ENCODE results near the gene ATP5PO. TPM values are rescaled to one million over a fixed set of nuclear protein-coding genes. Genes with fewer than 3 reads are reported as not detected.

The ATP5PO gene
- polyA plus RNA-seq, 1 of the 3 experiments (the other 2 are of a cell fraction), result 148 TPM

GRCh38 chr21:33940164-33940880 is 24.7 kb upstream of the ATP5PO start (continued):
- no peak for TF ChIP-seq EZH2phosphoT487 (IDR thresholded peaks at IDR 0.05; ENCODE audit: borderline replicate concordance, low read depth)
- no peak for TF ChIP-seq GATA2 (CRISPR knock-in tag; IDR thresholded peaks at IDR 0.05)
- no peak for TF ChIP-seq RCOR1 (IDR thresholded peaks at IDR 0.05; ENCODE audit: low read length)

DNA sequence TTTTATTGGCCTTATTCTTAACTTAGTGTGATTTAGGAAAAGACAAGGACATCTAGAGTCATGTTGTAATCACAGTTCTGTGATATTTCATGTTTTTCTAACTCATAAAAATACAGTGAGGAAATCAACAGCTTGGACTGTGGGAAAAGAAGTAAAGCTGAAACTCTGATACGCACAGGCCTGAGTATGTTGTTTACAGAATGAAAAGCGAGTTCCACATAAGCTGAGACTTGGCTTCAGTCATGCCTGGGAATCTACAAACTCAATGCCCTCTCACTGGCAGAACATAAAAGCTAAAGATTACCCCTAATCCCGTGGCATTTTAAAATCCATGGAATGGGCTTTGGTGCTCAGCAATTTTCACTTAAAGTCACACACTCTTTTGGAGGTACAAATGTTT is 23.6 kb upstream of the ATP5PO start:
- no peaks in the 10 kb centered on the region for H3K36me3 ChIP-seq (replicated peaks in 1 of 2; ENCODE audit: control insufficient read depth in 1 of 2, insufficient read depth in 2 of 2, low read length in 1 of 2)
- H3K4me3 ChIP-seq (ENCODE audit: low read depth in 2 of 2, low read length in 1 of 2), result no peak overlapping the region
- no peak overlapping the region for H3K4me2 ChIP-seq
- no peak for DNase-seq
- H3K9me3 ChIP-seq, result no peaks in the 10 kb centered on the region
- H3K79me2 ChIP-seq (ENCODE audit: insufficient read depth), result no peaks in the 10 kb centered on the region
- no peaks in the 10 kb centered on the region for H3F3A ChIP-seq (replicated peaks; ENCODE audit: insufficient read depth)
- H4K20me1 ChIP-seq (ENCODE audit: insufficient read depth), result no peaks in the 10 kb centered on the region
- no peaks in the 10 kb centered on the region for H3K4me1 ChIP-seq (ENCODE audit: control insufficient read depth in 1 of 2, insufficient read depth in 2 of 2, low read depth in 1 of 2, low read length in 1 of 2)
- no peak overlapping the region for H3K27ac ChIP-seq (ENCODE audit: low read depth in 2 of 2, low read length in 1 of 2)
- TF ChIP-seq MEF2A (IDR thresholded peaks at IDR 0.05; ENCODE audit: borderline replicate concordance, low read depth) (no peak), EZH2phosphoT487 (IDR thresholded peaks at IDR 0.05; ENCODE audit: borderline replicate concordance, low read depth) (no peak), TCF12 (IDR thresholded peaks at IDR 0.05) (no peak), USF2 (IDR thresholded peaks at IDR 0.05; ENCODE audit: borderline replicate concordance, low read depth, low read length) (no peak), ELF1 (IDR thresholded peaks at IDR 0.05) (no peak), CHD2 (IDR thresholded peaks at IDR 0.05; ENCODE audit: low read length, partially characterized antibody) (no peak), RXRA (IDR thresholded peaks at IDR 0.05; ENCODE audit: borderline replicate concordance, low read depth) (no peak), GABPA (IDR thresholded peaks at IDR 0.05; ENCODE audit: low read depth) (no peak)
- H3K27me3 ChIP-seq (ENCODE audit: insufficient read depth), result no peaks in the 10 kb centered on the region
- H3K9me2 ChIP-seq, result no peaks in the 10 kb centered on the region
- ChIA-PET POLR2A (no interaction called here), CTCF (interaction anchor here (0.8 to 6.8 kb wide), 3 partner anchors 9 to 35 kb away, joined by 3 to 54 read pairs (median 3); no protein-coding TSS in a partner anchor)
- H2AFZ ChIP-seq (ENCODE audit: low read depth), result no peak overlapping the region
- whole genome bisulfite sequencing (ENCODE audit: low lambda C conversion rate), result 78% methylated on average over 3 of the region's 3 CpGs
- H3K9ac ChIP-seq, result no peak overlapping the region

DNA sequence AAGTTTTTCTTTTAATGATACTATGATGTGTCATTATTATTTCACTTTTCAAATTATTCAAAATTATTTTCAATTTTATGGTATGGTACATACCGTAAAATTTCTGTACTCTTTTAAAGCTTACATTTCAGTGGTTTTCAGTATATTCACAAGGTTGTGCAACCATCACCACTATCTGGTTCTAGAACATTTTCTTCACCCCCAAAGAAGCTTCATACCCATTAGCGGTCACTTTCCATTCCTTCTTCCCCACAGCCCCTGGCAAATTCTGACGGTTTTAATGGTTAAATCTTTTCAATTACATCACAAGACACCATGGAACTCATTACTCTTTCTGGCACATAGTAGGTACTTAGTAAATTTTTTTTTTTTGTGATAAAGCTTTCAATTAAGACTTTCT is 22.8 kb upstream of the ATP5PO start:
- H3K36me3 ChIP-seq (replicated peaks in 1 of 2; ENCODE audit: control insufficient read depth in 1 of 2, insufficient read depth in 2 of 2, low read length in 1 of 2), result no peaks in the 10 kb centered on the region
- H3K4me3 ChIP-seq (ENCODE audit: low read depth in 2 of 2, low read length in 1 of 2), result no peak overlapping the region
- ChIA-PET POLR2A (no interaction called here), CTCF (interaction anchor here (0.8 to 6.8 kb wide), 2 partner anchors 15 to 34 kb away, joined by 3 to 54 read pairs; no protein-coding TSS in a partner anchor)
- H3K4me1 ChIP-seq (ENCODE audit: control insufficient read depth in 1 of 2, insufficient read depth in 2 of 2, low read depth in 1 of 2, low read length in 1 of 2), result no peaks in the 10 kb centered on the region
- no peak overlapping the region for H2AFZ ChIP-seq (ENCODE audit: low read depth)
- no peaks in the 10 kb centered on the region for H3K9me2 ChIP-seq
- no peak overlapping the region for H3K9ac ChIP-seq
- DNase-seq, result no peak
- no peak overlapping the region for H3K4me2 ChIP-seq
- no peaks in the 10 kb centered on the region for H3K9me3 ChIP-seq
- H3F3A ChIP-seq (replicated peaks; ENCODE audit: insufficient read depth), result no peaks in the 10 kb centered on the region
- no peaks in the 10 kb centered on the region for H3K27me3 ChIP-seq (ENCODE audit: insufficient read depth)
- no peak for TF ChIP-seq TCF12 (IDR thresholded peaks at IDR 0.05)
- no peak for TF ChIP-seq TEAD4 (IDR thresholded peaks at IDR 0.05; ENCODE audit: borderline replicate concordance, insufficient read depth)
- TF ChIP-seq NRF1 (IDR thresholded peaks at IDR 0.05; ENCODE audit: low read depth, low read length), result no peak
- TF ChIP-seq, protein P1, sequence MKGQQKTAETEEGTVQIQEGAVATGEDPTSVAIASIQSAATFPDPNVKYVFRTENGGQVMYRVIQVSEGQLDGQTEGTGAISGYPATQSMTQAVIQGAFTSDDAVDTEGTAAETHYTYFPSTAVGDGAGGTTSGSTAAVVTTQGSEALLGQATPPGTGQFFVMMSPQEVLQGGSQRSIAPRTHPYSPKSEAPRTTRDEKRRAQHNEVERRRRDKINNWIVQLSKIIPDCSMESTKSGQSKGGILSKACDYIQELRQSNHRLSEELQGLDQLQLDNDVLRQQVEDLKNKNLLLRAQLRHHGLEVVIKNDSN (IDR thresholded peaks at IDR 0.05; ENCODE audit: borderline replicate concordance, low read depth), result no peak
- no peak for TF ChIP-seq EP300 (IDR thresholded peaks at IDR 0.05; ENCODE audit: borderline replicate concordance in 1 of 2, low read depth in 1 of 2, low read length in 1 of 2)
- TF ChIP-seq TAF1 (IDR thresholded peaks at IDR 0.05; ENCODE audit: borderline replicate concordance, low read depth, low read length), result no peak
- H4K20me1 ChIP-seq (ENCODE audit: insufficient read depth), result no peaks in the 10 kb centered on the region
- H3K79me2 ChIP-seq (ENCODE audit: insufficient read depth), result no peaks in the 10 kb centered on the region
- no peak overlapping the region for H3K27ac ChIP-seq (ENCODE audit: low read depth in 2 of 2, low read length in 1 of 2)
- WGBS (ENCODE audit: low lambda C conversion rate), result 79% methylated on average over 3 of the region's 3 CpGs

Data from SK-N-SH (cell line).